GM21360 (cell line): Measurements from ENCODE around the gene SPTLC1.

ENCODE experiments used
- ATAC-seq: cut with Tn5 transposase; IDR thresholded peaks from one replicate; pipeline ENCODE4 v1.9.1; 2021; ENCODE audit warnings: mild to moderate bottlenecking, moderate library complexity; ENCODE audit not compliant: unreplicated experiment

Gene SPTLC1

GRCh38 chr9:92095236-92095635 is 20.0 kb downstream of the SPTLC1 start:
- ATAC-seq: no peak

GRCh38 chr9:92094655-92095054 is 20.6 kb downstream of the SPTLC1 start:
- no peak for ATAC-seq

- no peak for ATAC-seq
Measured at GRCh38 chr9:92077888-92078287, 37.3 kb downstream of the SPTLC1 start.

GRCh38 chr9:92071634-92072033 is 43.6 kb downstream of the SPTLC1 start:
- no peak for ATAC-seq

GRCh38 chr9:92066168-92066567 is 49.0 kb downstream of the SPTLC1 start:
- no peak for ATAC-seq

DNA sequence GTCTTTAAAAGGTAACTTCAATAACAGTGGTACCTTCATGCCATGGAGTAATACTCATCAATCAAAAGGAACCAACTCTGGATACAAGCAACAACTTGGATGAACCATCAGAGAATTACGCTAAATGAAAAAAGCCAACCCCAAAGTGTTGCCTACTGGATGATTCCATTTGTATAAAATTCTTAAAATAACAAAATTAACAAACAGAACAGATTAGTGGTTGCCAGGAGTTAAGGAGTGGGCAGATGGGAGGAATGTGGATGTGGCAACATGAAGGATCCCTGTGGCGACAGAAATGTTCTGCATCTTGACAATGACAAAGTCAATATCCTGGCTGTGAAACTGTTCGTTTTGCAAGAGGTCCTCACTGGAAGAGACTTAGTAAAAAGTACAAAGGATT is 50.5 kb downstream of the SPTLC1 start:
- ATAC-seq: no peak

GRCh38 chr9:92061184-92061583 is 54.0 kb downstream of the SPTLC1 start:
- no peak for ATAC-seq

DNA sequence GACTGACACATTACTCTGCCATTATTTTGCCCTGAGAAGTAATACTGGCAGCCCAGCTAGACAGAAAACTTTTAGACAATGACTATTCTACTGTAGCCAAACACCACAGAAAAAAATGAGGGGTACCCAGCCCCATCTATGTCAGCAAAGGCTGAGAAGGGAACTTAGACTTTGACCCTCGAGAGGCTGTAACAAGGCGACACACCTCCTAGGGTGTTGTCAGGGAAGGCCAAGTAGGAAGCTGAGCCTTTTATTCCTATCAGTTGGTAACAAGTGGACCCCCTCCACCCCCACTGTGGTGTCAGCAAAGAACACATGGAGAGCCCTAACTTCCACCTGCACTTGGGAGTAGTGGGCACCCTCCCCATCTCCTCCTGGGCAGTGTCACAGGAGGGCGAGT is 55.6 kb downstream of the SPTLC1 start:
- no peak for ATAC-seq

DNA sequence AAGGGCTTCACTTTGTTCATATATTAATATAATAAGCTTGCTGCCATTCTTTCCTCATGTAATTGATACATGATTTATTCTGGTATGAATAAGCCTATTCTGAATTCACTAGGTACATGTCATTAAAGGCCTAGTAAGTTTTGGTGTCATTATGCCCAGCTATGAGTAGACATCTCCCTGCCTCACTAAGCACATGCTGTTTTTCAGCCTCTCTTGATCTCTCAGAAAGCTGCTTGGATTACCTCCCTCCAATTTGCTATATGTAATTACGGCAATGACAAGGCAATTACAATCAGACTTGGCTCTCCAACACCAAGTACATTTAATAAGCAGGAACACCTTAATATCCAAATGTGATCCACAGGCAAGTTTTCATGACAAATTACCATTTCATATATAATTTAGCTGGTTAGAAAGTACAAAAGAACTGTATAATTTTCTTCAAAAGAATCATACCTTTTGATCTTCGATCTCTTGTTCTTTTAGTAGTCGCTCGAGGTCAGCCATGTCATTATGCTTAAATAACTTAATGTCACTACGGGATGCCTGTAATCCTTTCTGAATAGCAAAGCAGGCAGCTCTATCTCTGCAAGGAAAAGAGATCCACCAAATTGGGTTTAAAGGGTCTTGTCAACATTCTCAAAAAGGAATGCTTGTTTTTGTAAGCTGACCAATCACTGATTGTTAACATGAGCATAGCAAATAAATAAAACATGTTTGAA is 56.3 kb downstream of the SPTLC1 start:
- no peak for ATAC-seq

GRCh38 chr9:92058026-92058425 is 57.2 kb downstream of the SPTLC1 start:
- no peak for ATAC-seq

- no peak for ATAC-seq
Measured at GRCh38 chr9:92057226-92057625, 58.0 kb downstream of the SPTLC1 start.

- no peak for ATAC-seq
Measured at GRCh38 chr9:92055624-92056023, 59.6 kb downstream of the SPTLC1 start.

DNA sequence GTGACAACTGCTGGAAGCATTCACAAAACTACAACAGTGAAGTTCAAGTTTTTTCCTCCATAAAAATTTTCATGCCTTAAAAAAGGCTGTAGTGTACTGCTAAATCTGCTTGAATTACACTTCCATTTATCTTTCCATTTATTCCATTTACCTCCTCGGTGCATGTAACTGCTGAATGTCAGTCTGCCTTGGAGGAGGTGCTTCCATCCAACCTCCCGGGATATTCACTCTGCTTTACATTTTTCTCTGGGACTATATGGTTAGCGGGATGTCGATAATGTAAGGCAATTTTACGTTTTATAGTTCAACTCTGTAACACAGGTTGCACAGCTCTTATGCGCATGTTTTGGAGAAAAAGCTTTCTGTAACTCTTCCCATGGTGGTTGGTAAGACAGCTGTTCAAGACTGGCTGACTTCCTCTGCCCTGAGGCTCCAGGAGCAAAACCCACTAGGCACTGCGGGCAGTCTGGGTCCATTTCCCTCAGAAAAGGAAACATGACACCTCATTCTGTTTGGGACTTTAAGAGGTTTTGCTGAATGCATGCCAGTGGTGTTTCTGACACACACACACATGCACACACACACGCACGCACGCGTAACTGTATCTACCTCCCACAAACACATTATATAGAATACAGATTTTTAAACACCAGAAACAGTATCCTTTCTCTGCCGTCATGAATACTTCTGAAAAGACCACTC is 66.1 kb downstream of the SPTLC1 start:
- no peak for ATAC-seq

GRCh38 chr9:92047500-92047899 is 67.7 kb downstream of the SPTLC1 start:
- no peak for ATAC-seq

- no peak for ATAC-seq
Measured at GRCh38 chr9:92046676-92047075, 68.5 kb downstream of the SPTLC1 start.

- no peak for ATAC-seq
Measured at GRCh38 chr9:92044936-92045335, 70.3 kb downstream of the SPTLC1 start.

- no peak for ATAC-seq
Measured at GRCh38 chr9:92043002-92043401, 72.2 kb downstream of the SPTLC1 start.

DNA sequence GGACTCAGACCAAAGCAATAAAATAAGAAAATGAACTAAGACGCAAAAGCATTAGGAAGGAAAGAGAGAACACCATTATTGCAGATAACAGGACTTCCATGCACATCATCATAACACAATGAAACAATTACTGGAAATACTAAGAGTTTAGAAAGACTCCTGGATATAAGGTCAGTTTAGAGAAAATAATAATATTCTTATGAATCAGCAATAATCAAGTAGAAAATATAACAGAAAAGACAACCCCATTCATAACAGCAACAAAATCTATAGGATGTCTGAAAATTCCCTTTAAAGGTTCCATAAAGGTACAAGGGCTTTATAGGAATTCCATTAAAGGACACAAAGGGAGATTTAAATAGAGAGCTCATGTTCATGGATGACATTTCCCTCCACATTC is 73.0 kb downstream of the SPTLC1 start:
- ATAC-seq: no peak

- no peak for ATAC-seq
Measured at GRCh38 chr9:92036756-92037155, 78.5 kb downstream of the SPTLC1 start.

DNA sequence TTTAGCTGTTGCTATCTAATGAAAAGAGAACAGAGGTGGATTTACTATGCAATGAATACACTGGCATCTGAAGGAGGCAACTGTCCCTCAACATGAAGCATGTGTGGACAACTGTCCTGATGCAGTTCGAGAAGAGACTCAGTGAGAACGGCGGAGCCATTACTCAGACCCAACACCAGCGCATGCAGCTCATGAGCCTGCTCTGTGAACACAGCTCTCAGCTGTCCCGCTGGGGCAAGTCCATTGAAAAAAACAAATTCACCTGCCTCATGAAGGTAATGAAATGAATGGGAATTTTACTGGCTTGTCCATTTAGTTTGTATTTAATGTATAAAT is 78.8 kb downstream of the SPTLC1 start:
- ATAC-seq: no peak

DNA sequence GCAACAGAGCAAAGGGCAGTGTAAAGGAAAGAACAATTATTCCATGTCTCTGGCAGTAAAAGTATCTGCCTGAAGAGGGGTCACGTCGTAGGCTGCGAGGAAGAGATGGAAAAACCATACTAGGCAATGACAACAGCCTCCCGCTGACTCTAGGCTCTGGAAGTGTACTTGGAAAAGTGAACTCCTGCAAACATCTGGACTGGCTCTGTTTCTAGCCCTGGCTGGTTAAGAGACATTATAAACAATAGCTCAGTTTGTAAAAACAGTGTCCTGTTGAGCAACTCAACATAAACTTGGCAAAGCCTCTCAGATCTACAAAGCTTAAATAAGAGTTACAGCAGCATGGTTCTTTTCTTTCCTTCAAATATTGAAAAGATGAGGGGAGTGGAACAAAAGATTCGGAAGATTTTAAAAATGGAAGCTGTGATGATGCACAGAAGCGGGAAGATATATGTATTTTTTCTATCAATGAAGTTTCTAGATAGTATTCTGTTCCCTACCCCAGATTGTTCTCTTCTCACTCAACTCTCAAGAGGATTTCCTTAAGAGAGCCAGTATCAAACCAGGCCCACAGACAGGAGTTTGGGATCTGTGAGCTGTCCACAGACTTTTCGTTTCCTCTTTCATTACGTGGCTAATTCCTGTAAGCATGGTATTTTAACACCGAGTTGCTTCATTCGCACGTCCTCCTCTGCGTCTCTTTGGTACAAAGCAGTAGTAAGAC is 79.4 kb downstream of the SPTLC1 start:
- no peak for ATAC-seq

DNA sequence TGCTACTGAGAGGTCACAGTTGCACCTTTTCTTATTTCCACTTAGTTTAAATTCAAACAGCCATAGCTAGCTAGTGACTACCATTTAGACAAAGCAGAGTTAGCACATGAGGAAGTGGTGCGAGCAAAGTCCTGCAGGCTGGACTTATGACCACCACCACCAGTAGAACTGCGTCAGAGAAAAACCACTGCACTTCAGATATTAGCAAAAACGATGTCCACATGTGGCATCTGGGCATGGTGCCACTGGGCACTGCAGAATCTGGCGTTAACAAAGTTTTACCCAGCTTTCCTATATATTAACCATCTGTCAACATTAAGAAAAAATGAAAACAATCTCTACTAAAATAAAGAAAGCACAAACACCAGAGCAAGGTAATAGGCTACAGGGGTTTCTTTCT is 80.1 kb downstream of the SPTLC1 start:
- no peak for ATAC-seq
